SKM-1 (cell line): ENCODE results near the gene HYOU1.
"Not testable (repeated sequence)": the region's sequence is repeated elsewhere in the genome, so short reads cannot be mapped to it uniquely, and the experiment has no call there.

ENCODE experiments used
- DNase-seq: peaks from one replicate; lab custom pipeline; 2025; ENCODE audit not compliant: unreplicated experiment; lab: John Stamatoyannopoulos, UW

HYOU1 gene

GRCh38 chr11:119021631-119022030 is 35.4 kb downstream of the HYOU1 start:
- DNase-seq: no peak

DNA sequence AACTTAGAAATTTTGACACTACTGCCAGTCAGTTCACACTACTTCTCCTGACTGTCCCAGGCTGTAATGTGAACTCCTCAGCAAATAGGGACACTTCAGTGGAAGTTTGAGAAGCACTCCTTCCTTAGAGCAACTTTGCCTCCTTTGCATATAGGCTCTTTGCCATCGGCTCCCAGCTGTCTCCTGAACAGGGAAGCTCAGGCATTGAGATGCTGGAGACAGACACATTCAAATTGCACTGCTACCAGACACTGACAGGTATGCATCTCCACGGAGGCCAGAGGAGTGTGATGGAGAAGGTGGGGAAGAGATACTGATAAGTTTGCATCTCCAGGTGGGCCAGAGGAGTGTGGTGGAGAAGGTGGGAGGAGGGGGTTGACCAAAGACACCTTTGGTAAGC is 37.0 kb downstream of the HYOU1 start:
- no peak for DNase-seq

DNA sequence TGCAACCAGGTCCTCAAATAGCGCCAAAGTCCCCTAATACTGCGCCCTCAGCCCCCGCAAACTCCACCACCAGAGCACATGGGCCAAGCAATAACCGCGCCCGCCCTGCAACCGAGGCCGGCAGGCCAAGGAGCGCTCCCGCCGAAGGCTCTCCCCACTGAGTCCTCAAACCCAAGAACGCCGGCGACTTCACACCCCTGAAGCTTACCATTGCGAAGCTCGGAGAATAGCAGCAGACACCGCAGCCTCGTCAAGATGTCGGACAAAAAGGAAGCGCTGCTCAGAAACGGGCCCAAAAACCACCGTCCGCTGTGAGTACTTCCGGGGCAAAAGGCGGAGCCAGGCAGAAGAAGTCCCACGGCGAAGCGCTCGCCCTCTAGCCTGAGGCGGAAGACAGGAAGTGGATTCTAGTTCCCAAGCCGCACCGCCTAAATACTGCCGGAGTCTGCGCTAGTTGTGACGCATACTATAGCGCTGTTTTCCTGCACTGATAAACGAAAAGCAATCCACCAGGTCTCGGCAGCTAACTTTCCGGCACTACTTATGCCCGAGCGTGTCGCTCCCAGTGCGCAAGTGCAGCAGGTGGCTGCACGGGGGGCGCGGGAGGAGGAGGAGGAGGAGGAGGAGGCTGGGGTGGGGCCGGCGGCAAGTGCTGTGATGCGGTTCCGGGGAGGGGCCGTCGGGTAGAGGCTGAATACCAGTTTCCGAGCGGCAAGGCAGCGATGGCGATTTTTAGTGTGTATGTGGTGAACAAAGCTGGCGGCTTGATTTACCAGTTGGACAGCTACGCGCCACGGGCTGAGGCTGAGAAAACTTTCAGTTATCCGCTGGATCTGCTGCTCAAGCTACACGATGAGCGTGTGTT is 38.7 kb downstream of the HYOU1 start, which contains the start of the genes RPS25 and TRAPPC4:
Gene RPS25, minus strand, starts transcription at position 270 of the 865 bp plus-strand sequence. Its CDS starts 59 bp downstream, at position 211.
Gene TRAPPC4, plus strand, starts transcription at position 693 of the 865 bp plus-strand sequence. Its CDS starts 30 bp downstream, at position 723.
- DNase-seq: peak; percentile 94

DNA sequence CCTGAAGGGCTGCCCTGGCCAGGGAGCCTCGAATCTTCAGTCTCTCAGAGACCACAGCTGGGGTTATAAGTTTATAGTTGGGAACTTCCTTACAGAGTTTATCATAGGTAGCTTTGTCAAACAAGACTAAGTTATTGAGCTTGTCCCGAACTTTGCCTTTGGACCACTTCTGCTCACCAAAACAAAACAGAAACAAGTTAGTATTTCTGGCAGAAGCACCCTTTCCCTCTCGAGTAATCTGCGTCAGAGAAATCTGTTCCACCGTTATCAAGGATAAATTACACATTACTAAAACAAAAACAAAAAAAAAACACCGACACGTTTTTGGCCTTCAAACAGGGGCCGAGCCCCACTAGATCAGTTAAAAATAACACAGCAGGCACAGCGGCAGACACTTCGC is 39.6 kb downstream of the HYOU1 start:
- DNase-seq: not testable (repeated sequence)

- DNase-seq: no peak
Measured at GRCh38 chr11:119016216-119017009, 40.6 kb downstream of the HYOU1 start.

DNA sequence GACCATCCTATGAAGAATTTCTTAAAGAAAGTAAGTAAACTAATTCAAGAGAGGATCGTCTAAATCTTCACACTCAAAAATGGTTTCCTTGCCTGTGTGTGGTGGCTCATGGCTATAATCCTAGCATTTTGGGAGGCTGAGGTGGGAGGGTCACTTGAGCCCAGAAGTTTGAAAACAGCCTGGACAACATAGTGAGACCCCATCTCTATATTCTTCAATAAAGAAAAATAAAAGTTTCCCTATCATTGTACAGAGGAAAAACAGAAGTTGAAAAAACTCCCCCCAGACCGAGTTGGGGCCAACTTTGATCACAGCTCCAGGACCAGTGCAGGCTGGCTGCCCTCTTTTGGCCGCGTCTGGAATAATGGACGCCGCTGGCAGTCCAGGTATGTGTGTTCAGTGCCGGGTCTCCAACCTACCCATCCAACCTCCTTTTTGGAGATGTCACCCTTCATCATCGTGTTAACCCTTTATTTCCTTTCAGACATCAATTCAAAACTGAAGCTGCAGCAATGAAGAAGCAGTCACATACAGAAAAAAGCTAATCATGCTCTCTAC is 41.9 kb downstream of the HYOU1 start:
- DNase-seq: no peak

GRCh38 chr11:119014209-119014924 is 42.6 kb downstream of the HYOU1 start:
- DNase-seq: no peak

- DNase-seq: no peak
Measured at GRCh38 chr11:119012629-119013170, 44.3 kb downstream of the HYOU1 start.

- DNase-seq: no peak
Measured at GRCh38 chr11:119011476-119012053, 45.4 kb downstream of the HYOU1 start.

GRCh38 chr11:119006656-119007055 is 50.3 kb downstream of the HYOU1 start:
- no peak for DNase-seq

- DNase-seq: no peak
Measured at GRCh38 chr11:119000906-119001305, 56.1 kb downstream of the HYOU1 start.

DNA sequence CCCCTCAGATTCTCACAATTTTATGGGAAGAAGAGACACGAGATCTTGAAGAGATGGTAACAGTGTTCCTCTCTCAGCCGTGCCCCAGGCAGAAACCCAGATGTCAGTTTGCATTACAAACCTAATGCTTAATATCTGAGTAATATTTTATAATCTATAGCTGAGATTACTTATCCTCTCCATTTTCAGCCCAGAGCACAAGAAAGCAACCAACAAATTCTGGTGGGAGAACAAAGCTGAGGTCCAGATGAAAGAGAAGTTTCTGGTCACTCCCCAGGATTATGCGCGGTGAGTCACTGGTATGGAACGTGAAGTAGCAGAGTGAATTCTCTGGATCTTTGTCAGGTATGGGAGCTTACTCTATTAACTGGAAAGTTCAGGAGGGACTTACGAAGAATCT is 58.2 kb downstream of the HYOU1 start:
- no peak for DNase-seq

DNA sequence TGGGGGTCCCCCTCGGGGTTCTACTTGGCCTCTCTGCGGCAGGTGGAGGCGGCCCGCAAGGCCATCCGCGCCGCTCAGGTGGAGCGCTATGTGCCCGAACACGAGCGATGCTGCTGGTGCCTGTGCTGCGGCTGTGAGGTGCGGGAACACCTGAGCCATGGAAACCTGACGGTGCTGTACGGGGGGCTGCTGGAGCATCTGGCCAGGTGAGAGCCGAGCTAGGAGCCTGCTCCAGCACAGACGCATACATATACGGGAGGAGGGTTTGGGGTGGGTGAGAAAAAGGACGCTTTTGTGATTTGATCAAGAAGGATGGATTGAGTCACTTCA is 58.7 kb downstream of the HYOU1 start:
- DNase-seq: no peak

GRCh38 chr11:118997627-118998387 is 59.2 kb downstream of the HYOU1 start, which contains the start of gene CENATAC:
Gene CENATAC, plus strand, starts transcription at chr11:118998138. Its CDS starts 60 bp downstream, at chr11:118998198.
- peak; percentile 93 for DNase-seq

GRCh38 chr11:118996926-118997626 is 59.9 kb downstream of the HYOU1 start:
- DNase-seq: peak; percentile 30
